A375 (cell line): ENCODE results near the gene TRIM64. TPM values are rescaled to one million over a fixed set of nuclear protein-coding genes. Genes with fewer than 3 reads are reported as not detected.

ENCODE experiments used
- small RNA-seq: library from RNA; depleted of rRNA; stranded (forward); fragments of <200 nt; gene quantifications from one replicate; pipeline ENCODE3, GENCODE V24; 2014
- total RNA-seq: library from RNA; depleted of rRNA; stranded (reverse); fragments of >200 nt; shearing (Covaris generic); gene quantifications from 2 replicates; pipeline ENCODE4 v1.2.3, GENCODE V29; 2014; rRNA removed

Gene TRIM64, protein sequence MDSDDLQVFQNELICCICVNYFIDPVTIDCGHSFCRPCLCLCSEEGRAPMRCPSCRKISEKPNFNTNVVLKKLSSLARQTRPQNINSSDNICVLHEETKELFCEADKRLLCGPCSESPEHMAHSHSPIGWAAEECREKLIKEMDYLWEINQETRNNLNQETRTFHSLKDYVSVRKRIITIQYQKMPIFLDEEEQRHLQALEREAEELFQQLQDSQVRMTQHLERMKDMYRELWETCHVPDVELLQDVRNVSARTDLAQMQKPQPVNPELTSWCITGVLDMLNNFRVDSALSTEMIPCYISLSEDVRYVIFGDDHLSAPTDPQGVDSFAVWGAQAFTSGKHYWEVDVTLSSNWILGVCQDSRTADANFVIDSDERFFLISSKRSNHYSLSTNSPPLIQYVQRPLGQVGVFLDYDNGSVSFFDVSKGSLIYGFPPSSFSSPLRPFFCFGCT
- total RNA-seq, result not detected in 2 replicates

GRCh38 chr11:89965737-89966136 lies at the start of gene TRIM64:
TSS of gene TRIM64 (plus strand) at chr11:89966037. CDS start at chr11:89968504, 2,467 bp downstream.

GRCh38 chr11:89922195-89922660 lies 43.6 kb upstream of the TRIM64 start, which contains the start of gene TRIM49D1:
TSS of gene TRIM49D1 (minus strand) at chr11:89922245. CDS start at chr11:89917710, 4,535 bp downstream.

GRCh38 chr11:89923764-89924163 lies 42.1 kb upstream of the TRIM64 start, which contains the start of gene TRIM49D2:
TSS of gene TRIM49D2 (plus strand) at chr11:89924064. CDS start at chr11:89926762, 2,698 bp downstream.

Small RNAs within 50 kb of the gene (small RNA-seq; reads per million reads assigned to genes)
- gene AP004607.1, result not detected

Other genes with a start within 250 kb of the TRIM64 start
- gene TRIM49, start 157.5 kb upstream of the TRIM64 start, total RNA-seq, result 0.08 TPM in 2 replicates
- 0.27 TPM in 1 of 2 replicates, not detected in the other for gene TRIM64B, start 87.5 kb upstream of the TRIM64 start, total RNA-seq
- gene TRIM49D1, start 43.8 kb upstream of the TRIM64 start, total RNA-seq, result 0.08 TPM in 1 of 2 replicates, not detected in the other
- 0.45 TPM in 1 of 2 replicates, not detected in the other for gene TRIM49D2, start 42.0 kb upstream of the TRIM64 start, total RNA-seq
- 0.08 and 0.15 TPM in 2 replicates for gene TRIM49C, start 65.1 kb downstream of the TRIM64 start, total RNA-seq
- not detected in 2 replicates for gene UBTFL1, start 119.9 kb downstream of the TRIM64 start, total RNA-seq
- gene NAALAD2, start 168.6 kb downstream of the TRIM64 start, total RNA-seq, result 1.1 and 2.0 TPM in 2 replicates